KBM-7 (cell line): Measurements from ENCODE around the gene RPTOR.
A peak's percentile ranks its signal among the peaks of the same experiment; 100 is the strongest.

Source experiments
- DNase-seq: peaks from one replicate; pipeline ENCODE4 v3.0.0-alpha.2; 2015
- in situ Hi-C: fragments of 300-500 bp; cut with MboI; formaldehyde crosslinking; loops from 2 replicates; pipeline ENCODE4 v1.14.3; 2020; ENCODE audit warnings: low sequenced_read_pairs, low pct_unique_long_range_greater_than_20kb, mixed read lengths

RPTOR gene

GRCh38 chr17:80779336-80779735, 234.7 kb downstream of the RPTOR start:
- no peak for DNase-seq

GRCh38 chr17:80779961-80780380, 235.3 kb downstream of the RPTOR start:
- in situ Hi-C loops, result no loop called here
- DNase-seq, result peak; percentile 82

More at GRCh38 chr17:80779336-80779735, 234.7 kb downstream of the RPTOR start:
- in situ Hi-C loops, result no loop called here

GRCh38 chr17:80780381-80781198, 236.0 kb downstream of the RPTOR start:
- peak; percentile 80 for DNase-seq
- in situ Hi-C loops, result no loop called here

- in situ Hi-C loops, result no loop called here
- DNase-seq, result no peak
Observed at GRCh38 chr17:80781211-80781610, 236.6 kb downstream of the RPTOR start.

- DNase-seq, result no peak
- in situ Hi-C loops, result no loop called here
Observed at GRCh38 chr17:80781807-80782277, 237.2 kb downstream of the RPTOR start.

- DNase-seq, result peak; percentile 45
- in situ Hi-C loops, result no loop called here
Observed at GRCh38 chr17:80782536-80783427, 238.1 kb downstream of the RPTOR start.

DNA sequence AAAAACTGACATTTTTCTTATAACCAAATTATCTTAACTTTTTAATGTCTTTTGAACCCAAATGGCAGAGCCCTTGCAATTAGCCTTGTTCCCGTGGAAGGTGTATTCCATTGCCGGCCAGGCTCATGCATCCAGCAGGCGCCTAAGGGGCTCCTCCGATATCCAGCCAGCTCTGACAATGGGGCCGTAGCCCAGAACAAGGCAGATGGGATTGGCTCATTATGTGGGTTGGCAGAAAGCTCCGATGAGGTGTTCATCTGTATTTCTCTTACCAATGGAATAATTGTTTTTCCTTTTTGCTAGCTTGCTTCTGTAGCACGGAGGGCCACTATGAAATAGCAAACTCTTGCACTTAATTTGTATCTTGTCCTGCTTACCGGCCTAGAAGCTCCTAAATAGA, 238.8 kb downstream of the RPTOR start:
- DNase-seq, result no peak
- in situ Hi-C loops, result no loop called here

GRCh38 chr17:80783971-80784370, 239.3 kb downstream of the RPTOR start:
- in situ Hi-C loops, result no loop called here
- no peak for DNase-seq

DNA sequence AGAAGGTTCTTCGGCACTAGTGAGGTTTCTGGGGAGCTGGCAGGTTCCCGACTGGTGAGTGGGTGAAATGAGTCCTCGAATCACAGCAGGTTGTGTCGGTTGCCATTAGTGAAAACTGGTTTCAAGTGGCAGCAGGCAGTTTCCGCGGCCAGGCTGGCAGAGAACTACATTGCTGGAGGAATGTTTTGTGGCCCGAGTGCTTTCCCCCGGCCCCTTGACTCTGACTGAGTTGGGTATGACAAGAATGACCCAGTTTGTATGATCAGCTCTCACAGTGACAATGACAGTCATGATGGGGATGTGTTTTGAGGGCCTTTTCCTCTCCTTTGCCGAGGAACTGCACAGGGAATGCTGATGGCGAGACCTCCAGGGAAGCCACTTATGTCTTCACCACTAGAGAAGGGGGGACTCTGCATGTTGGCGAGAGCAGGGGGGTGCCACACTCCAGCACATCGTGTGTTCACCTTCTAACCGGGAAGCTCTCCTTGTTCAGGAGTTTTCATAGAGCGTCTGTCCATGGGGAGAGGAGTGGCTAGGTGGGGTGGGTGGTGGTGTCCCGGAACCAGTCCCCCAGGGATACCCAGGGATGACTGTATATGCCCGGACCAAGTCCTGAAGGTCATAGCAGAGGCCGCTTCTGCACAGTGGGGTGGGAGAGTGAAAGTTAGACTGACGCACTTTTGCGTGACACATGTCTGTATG, 241.0 kb downstream of the RPTOR start:
- no peak for DNase-seq

DNA sequence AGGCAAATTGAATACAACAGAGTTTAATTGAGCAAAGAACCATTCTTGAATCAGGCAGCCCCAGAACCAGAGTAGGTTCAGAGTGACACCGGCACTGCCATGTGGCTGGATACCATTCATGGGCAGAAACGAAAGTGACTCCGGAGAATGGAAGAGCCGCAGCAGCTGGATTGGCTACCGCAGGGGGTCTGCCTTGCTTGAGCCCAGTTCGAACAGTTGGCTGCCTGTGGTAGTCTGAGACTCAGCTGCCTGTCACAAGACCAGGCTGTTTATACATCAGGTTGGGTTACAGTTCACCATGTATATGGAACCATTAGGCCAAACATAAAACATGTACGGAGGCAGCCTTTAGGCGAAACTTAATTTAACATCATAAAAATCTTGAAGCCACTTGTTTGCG, 241.8 kb downstream of the RPTOR start:
- in situ Hi-C loops, result no loop called here
- DNase-seq, result no peak

More for the DNA sequence above, 241.0 kb downstream of the RPTOR start:
- in situ Hi-C loops, result no loop called here

GRCh38 chr17:80786887-80787286, 242.2 kb downstream of the RPTOR start:
- DNase-seq, result no peak
- in situ Hi-C loops, result no loop called here

DNA sequence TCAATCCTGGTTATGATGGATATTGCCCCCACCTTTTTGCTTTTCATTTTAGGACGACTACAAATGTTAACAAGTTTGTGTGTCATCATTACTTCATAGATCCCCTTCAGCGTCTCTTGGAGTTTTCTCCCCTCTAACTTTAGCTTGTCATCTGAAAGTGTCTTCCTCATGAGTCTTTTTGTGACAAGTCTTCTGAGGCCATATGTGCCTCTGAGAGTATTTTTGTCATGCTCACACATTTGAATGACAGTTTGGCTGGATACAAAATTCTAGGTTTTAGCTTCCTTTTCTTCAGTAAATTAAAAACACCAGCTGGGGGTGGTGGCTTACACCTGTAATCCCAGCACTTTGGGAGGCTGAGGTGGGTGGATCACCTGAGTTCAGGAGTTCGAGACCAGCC, 243.2 kb downstream of the RPTOR start:
- DNase-seq, result no peak
- in situ Hi-C loops, result no loop called here

GRCh38 chr17:80789356-80789902, 244.8 kb downstream of the RPTOR start:
- in situ Hi-C loops, result no loop called here
- no peak for DNase-seq

GRCh38 chr17:80790021-80790765, 245.6 kb downstream of the RPTOR start:
- no peak for DNase-seq
- in situ Hi-C loops, result no loop called here

GRCh38 chr17:80790981-80791742, 246.5 kb downstream of the RPTOR start:
- DNase-seq, result no peak

DNA sequence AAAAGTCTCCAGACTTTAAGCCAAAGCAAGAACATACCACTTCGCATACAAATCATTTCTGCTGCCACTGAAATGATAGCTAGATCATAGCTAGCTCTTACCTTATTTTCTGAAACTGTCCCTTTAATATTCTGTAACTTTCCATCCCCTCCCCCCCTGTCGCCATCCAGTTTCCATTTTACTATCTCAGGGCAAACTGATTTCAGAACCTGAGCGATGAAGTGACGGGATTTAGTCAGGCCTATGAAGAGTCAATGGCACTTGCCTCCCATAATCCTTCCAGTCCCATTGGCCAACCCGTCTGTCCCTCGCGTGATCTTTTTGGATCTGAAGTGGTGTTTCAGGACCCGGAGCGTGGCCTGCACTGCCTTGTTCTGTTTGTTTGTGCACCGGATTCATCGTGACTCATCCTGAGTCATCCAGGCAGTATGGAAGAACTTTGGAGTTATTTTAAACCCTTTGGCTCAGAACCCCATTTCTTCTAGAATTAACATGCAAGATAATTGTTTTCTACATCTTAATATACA, 247.2 kb downstream of the RPTOR start:
- DNase-seq, result no peak
- in situ Hi-C loops, result no loop called here

More at GRCh38 chr17:80790981-80791742, 246.5 kb downstream of the RPTOR start:
- in situ Hi-C loops, result no loop called here

DNA sequence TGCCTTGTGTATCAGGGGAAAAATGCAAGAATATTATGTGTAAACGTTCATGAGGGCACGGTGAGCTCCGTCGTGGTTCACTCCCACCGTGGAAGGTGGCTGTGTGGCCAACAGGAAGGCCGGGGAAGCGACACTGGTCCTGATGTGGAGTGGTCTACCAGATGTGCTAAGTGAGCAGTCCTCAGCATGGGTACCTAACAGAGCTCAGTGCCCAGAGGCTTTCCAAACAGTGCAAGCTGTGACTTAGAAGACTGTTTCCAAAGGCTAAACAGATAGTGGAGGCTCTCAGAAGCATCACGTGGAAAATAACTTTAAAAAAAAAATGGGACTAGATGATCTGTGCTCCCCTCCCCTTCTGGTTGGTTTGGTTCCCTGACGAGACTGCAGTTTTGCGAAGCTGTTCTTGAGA, 247.7 kb downstream of the RPTOR start:
- in situ Hi-C loops, result no loop called here
- DNase-seq, result no peak

- DNase-seq, result no peak
- in situ Hi-C loops, result no loop called here
Observed at GRCh38 chr17:80793421-80793820, 248.8 kb downstream of the RPTOR start.
